ENCODE results near the gene ELOB.

The ELOB gene

DNA sequence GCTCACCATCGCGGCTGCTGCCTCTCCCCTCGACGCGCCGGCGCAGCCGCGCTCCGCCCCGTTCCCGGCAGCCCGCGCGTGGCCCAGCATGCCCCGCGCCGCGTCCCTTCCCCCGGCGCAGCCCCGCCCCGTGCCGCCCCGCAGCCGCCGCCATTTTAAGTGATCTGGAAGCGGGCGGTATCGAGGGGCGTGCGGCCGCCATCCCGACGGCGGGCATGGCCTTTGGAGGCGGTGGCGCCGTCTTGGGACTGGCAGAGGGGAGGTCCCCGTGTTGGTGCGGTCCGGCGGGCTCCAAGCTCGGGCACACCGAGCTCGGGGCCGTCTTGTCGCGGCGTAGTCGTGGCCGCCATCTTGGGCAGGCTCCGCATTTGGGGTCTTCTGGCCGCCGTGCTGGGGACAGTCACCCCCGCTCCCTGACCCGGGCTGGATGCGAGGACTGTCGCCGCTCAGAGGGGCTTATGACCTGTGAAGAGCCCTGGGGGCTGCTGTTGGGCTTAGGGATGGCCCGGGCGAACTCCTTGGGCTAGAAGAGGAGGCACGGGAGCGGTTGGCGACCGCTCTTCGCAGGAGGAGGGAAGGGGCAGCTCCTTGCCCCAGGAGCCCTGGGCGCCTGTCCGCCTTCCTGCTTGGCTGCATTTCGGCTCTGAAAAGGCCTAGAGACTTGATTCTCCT is at the start of gene ELOB:
ELOB (minus strand) TSS at position 50 of the 672 bp plus-strand sequence; CDS start at position 9, 41 bp downstream.
- peaks cover 8% of the 10 kb centered on the region for H3K36me3 Mint-ChIP-seq
- peak within 1 kb of the TSS; percentile 91 for H3K4me3 Mint-ChIP-seq
- H3K4me1 Mint-ChIP-seq, result peaks cover 40% of the 10 kb centered on the region
- H3K9me3 Mint-ChIP-seq, result no peaks in the 10 kb centered on the region
- no peaks in the 10 kb centered on the region for H3K27me3 Mint-ChIP-seq
- ATAC-seq, result peak; percentile 94
- peak within 1 kb of the TSS; percentile 99 for H3K27ac Mint-ChIP-seq

DNA sequence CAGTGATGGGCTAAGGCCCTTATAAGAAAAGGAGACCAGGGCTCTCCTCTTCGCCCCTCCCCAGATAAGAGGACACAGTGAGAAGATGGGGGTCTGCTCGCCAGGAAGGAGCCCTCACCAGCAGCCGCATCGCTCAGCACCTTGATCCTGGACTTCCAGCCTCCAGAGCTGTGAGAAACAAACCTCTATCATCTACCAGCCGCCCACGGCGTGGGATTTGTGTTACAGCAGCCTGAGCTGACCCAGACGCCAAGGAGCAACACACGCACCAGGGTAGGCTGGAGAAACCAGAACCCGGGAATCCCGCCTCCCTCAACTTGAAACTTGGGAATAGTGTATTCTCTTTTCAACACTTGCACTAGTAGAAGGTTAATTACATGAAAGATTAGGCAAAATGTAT is 48.8 kb upstream of the ELOB start:
- ATAC-seq, result no peak
- Mint-ChIP-seq H3K9me3 (no peaks in the 10 kb centered on the region), H3K4me3 (no peak overlapping the region), H3K27ac (no peak overlapping the region), H3K36me3 (no peaks in the 10 kb centered on the region), H3K27me3 (peaks cover 67% of the 10 kb centered on the region), H3K4me1 (no peaks in the 10 kb centered on the region)

DNA sequence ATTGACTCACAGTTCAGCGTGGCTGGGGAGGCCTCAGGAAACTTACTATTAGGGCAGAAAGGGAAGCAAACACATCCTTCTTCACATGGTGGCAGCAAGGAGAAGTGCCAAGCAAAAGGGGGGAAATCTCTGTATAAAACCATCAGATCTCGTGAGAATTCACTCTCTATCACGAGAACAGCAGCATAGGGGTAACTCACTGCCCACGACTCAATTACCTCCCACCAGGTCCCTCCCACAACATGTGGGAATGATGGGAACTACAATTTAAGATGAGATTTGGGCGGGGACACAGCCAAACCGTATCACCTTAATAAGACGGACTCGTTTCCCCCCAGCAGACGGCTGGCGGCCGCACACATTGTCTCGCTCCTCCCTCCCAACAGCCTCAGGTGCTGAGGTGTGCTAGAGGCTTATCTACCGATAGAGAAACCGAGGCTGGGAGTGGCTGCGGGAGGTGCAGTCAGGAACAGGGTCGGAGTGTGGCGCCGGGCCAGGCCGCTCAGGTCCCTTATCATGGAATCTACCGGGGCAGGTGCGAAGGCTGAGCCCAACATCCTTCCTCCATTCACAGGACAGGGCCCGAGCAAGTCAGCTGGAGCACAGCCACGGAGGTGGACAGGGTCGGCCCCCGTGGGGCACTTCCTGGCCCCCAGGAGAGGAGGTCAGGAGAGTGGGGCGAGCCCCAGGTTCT is 48.1 kb upstream of the ELOB start:
- Mint-ChIP-seq H3K36me3 (no peaks in the 10 kb centered on the region), H3K4me1 (no peaks in the 10 kb centered on the region), H3K27me3 (peaks cover 60% of the 10 kb centered on the region), H3K9me3 (no peaks in the 10 kb centered on the region), H3K4me3 (no peak overlapping the region), H3K27ac (no peak overlapping the region)
- no peak for ATAC-seq

DNA sequence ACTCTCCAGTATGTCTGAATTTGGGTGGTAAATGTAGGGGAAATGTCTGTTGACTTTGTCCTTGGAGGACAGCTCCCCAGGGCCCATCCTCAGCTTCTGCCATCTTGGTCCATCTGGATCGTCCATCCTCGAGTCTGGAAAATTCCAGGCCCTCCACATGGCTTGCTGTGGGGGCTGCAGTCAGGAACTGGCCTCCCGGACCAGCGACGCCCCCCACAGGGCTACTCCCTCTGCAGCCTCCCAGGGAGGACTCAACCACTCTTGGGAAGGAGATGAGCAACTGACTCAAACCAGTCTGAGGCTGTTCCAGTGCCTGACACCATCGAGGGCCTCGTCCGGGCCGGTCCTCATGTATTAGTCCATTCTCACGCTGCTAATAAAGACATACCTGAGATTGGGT is 47.5 kb upstream of the ELOB start:
- peaks cover 56% of the 10 kb centered on the region for H3K27me3 Mint-ChIP-seq
- no peak overlapping the region for H3K27ac Mint-ChIP-seq
- ATAC-seq, result no peak
- H3K9me3 Mint-ChIP-seq, result no peaks in the 10 kb centered on the region
- no peaks in the 10 kb centered on the region for H3K36me3 Mint-ChIP-seq
- no peaks in the 10 kb centered on the region for H3K4me1 Mint-ChIP-seq
- no peak overlapping the region for H3K4me3 Mint-ChIP-seq

DNA sequence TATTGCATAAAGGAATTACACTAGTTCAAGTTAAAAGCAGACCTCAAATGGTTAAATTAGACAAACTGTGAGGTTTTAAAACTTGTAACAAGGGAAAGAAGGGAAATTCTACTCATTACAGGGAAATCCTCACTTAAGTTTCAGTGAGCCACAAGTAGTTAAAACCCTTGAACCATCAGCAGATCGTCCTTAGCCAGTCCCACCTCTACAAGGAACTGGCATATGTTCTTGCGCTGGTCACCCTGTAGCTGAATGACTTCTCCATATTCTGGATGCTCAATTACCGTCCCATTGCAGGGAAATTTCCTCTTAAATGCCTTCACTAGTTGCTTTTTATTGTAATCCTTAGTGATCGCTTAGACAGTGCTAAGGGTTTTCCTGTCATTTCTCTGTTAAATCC is 45.4 kb upstream of the ELOB start:
- no peak overlapping the region for H3K27ac Mint-ChIP-seq
- H3K9me3 Mint-ChIP-seq, result no peaks in the 10 kb centered on the region
- no peaks in the 10 kb centered on the region for H3K4me1 Mint-ChIP-seq
- H3K27me3 Mint-ChIP-seq, result peaks cover 41% of the 10 kb centered on the region
- H3K36me3 Mint-ChIP-seq, result no peaks in the 10 kb centered on the region
- no peak overlapping the region for H3K4me3 Mint-ChIP-seq
- no peak for ATAC-seq

DNA sequence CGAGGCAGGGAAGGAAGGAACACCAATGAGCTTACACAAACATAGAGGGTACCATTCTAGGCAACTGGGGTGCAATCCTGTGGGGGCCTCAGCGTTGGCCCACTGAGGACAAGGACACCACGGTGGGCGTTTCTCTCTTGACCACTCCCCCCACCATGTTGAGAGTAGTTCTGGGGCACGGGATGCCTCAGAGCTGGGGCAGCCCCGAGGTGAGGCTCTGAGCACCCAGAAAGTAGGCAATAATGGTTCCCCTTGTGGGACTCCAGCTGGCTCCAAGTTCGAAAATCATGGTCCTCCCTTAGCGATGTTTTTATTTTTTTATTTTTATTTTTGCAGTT is 45.0 kb upstream of the ELOB start:
- no peak overlapping the region for H3K27ac Mint-ChIP-seq
- H3K4me3 Mint-ChIP-seq, result no peak overlapping the region
- no peaks in the 10 kb centered on the region for H3K9me3 Mint-ChIP-seq
- no peak for ATAC-seq
- H3K4me1 Mint-ChIP-seq, result no peaks in the 10 kb centered on the region
- peaks cover 37% of the 10 kb centered on the region for H3K27me3 Mint-ChIP-seq
- H3K36me3 Mint-ChIP-seq, result no peaks in the 10 kb centered on the region

DNA sequence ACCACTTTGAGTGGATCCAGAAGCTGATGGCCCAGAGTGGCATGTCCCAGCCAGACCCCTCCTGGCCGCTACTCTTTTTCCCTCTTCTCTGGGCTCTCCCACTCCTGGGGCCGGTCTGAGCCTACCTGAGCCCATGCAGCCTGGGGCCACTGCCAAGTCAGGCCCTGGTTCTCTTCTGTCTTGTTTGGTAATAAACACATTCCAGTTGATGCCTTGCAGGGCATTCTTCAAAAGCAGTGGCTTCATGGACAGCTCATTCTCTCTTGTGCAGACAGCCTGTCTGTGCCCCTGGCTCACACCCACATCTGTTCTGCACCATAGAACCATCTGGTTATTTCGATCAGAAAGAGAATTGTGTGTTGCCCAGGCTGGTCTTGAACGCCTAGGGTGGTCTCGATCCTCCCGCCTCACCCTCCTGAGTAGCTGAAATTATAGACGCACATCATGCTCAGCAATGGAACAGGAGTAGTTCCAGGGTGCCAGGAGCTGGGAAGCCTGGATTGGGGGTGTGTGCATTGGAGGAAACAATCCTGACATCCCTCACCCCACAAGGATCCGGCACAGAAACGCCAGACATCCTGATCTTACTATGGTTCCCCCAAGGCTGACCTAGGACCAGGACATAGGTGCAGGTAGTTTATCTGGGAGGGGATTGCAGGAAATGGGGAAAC is 44.5 kb upstream of the ELOB start:
- H3K27me3 Mint-ChIP-seq, result peaks cover 34% of the 10 kb centered on the region
- no peaks in the 10 kb centered on the region for H3K36me3 Mint-ChIP-seq
- no peak overlapping the region for H3K27ac Mint-ChIP-seq
- ATAC-seq, result no peak
- H3K9me3 Mint-ChIP-seq, result no peaks in the 10 kb centered on the region
- no peak overlapping the region for H3K4me3 Mint-ChIP-seq
- H3K4me1 Mint-ChIP-seq, result no peaks in the 10 kb centered on the region

DNA sequence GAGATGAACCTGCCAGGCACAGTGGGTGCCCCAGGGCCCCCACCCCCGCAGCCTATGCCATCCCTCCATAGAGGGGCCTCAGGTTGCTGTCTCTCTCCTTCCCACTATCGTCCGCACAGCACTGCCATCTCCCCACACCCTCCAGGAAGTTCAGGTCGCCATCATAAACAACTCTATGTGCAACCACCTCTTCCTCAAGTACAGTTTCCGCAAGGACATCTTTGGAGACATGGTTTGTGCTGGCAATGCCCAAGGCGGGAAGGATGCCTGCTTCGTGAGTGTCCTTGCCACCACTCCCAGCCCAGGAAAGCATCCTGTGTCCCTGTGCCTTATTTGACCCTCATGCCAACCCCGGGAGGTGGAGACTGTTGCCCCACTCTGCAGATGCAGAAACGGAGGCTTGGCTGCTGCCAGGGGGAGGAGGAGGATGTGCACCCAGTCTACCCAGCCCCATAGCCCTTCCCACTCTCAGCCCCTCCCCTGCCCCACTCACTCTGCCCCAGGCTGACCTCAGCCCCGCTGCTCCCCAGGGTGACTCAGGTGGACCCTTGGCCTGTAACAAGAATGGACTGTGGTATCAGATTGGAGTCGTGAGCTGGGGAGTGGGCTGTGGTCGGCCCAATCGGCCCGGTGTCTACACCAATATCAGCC is 43.9 kb upstream of the ELOB start:
- no peaks in the 10 kb centered on the region for H3K9me3 Mint-ChIP-seq
- peaks cover 30% of the 10 kb centered on the region for H3K27me3 Mint-ChIP-seq
- no peaks in the 10 kb centered on the region for H3K36me3 Mint-ChIP-seq
- no peak overlapping the region for H3K27ac Mint-ChIP-seq
- no peak for ATAC-seq
- H3K4me1 Mint-ChIP-seq, result no peaks in the 10 kb centered on the region
- H3K4me3 Mint-ChIP-seq, result no peak overlapping the region

DNA sequence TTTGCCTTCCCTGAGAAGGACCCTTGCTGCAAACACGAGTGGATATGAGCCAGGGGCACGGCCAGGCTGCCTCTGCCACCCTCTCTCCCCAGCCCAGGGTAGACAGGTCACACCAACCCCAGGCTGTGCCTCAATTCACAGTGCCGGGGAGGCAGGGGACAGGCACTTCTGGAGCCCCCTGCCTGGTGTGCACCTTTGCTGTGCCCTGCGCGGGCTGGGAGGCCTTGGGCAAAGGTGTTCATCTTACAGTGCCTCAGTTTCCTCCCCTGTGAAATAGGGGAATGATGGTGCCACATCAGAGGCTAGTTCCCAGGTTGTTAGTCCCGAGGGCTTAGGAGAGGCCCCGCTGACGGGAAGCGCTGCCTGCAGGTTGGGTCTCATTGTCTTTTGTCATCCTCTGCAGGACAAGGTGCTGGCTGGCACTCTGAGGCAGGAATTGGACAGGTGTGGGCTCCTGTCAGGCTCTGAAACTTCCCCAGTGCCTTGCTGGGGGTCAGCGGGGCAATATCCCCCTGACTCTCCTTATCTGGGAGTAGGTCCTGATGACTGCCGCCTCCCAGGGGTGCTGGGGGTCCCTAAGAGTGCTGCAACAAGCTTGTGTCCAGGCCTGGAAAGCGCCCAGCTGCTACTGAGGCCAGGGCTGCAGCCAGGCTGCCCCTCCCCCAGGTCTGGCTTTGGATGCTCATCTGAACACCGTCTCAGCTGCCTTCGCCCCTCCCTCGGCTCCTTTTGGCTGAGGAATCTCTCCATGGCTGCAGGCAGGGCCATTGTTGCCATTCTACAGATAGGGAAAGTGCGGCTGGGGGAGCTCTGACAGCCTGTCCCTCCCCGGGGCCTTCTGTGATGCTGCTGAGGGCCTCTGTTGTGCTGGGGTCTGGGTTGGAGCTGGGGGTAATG is 43.1 kb upstream of the ELOB start:
- no peaks in the 10 kb centered on the region for H3K4me1 Mint-ChIP-seq
- H3K9me3 Mint-ChIP-seq, result no peaks in the 10 kb centered on the region
- H3K27ac Mint-ChIP-seq, result no peak overlapping the region

DNA sequence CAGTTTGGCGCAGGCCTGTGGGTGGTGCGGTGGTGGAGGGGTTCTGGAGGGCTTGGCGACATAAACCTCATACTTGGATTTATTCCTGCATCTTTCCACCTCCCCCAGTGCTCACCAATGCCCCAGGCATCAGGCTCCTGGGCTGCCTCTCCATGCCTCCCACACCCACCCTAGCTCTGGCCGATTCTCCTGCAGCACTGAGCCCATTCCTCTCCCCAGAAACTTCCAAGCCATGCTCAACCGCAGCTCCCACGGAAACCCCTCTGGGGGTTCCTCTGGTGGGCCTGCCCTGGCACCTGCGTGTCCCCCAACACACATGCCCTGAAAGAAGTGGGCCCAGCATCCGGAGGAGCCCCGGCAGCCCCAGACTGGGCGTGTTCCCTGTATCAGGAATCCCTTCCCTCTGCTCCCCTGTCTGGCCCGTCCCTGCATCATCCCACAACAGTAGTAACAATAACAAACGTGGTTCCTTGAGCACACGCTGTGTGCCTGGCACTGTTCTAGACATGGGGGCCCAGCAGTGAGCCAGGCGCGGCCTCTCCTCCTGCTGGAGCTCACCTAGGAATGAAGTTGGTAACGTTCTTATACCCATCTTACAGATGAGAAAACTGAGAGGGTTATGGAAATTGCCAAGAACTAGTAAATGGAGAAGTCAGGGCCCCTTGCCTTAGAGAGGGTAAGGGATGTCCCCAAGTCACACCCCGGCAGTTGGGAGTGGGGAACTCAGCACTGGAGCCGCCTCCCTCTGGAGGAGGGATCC is 42.3 kb upstream of the ELOB start:
- ATAC-seq, result no peak
- H3K36me3 Mint-ChIP-seq, result no peaks in the 10 kb centered on the region
- no peaks in the 10 kb centered on the region for H3K4me1 Mint-ChIP-seq
- peaks cover 20% of the 10 kb centered on the region for H3K27me3 Mint-ChIP-seq
- no peak overlapping the region for H3K4me3 Mint-ChIP-seq
- no peaks in the 10 kb centered on the region for H3K9me3 Mint-ChIP-seq
- H3K27ac Mint-ChIP-seq, result no peak overlapping the region

More for the DNA sequence above, 43.1 kb upstream of the ELOB start:
- no peak for ATAC-seq
- H3K27me3 Mint-ChIP-seq, result peaks cover 22% of the 10 kb centered on the region
- H3K4me3 Mint-ChIP-seq, result no peak overlapping the region
- H3K36me3 Mint-ChIP-seq, result no peaks in the 10 kb centered on the region

DNA sequence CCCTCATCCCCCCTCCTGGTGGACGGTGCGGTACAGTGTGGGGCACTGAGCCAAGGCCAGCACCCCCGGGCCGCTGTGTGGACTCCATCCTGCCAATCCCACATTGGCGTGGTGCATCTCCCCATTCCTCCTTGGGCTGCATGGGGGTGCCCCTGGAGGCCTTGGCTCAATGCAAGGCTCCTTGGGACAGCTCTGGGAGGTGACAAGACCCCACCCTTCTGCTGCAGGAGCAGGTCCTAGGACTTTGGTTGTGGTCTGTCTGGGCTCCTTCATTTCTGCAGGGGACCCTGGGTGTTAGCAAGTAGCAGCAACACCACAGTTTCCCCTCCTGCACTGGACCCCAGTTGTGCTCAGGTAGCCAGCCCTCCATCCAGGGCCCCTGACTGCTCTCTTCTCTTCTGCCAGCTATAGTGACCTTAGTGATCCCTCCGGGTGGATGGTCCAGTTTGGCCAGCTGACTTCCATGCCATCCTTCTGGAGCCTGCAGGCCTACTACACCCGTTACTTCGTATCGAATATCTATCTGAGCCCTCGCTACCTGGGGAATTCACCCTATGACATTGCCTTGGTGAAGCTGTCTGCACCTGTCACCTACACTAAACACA is 41.3 kb upstream of the ELOB start:
- H3K27ac Mint-ChIP-seq, result no peak overlapping the region
- H3K9me3 Mint-ChIP-seq, result no peaks in the 10 kb centered on the region
- H3K27me3 Mint-ChIP-seq, result peaks cover 20% of the 10 kb centered on the region
- no peak overlapping the region for H3K4me3 Mint-ChIP-seq
- ATAC-seq, result no peak
- no peaks in the 10 kb centered on the region for H3K36me3 Mint-ChIP-seq
- no peaks in the 10 kb centered on the region for H3K4me1 Mint-ChIP-seq

DNA sequence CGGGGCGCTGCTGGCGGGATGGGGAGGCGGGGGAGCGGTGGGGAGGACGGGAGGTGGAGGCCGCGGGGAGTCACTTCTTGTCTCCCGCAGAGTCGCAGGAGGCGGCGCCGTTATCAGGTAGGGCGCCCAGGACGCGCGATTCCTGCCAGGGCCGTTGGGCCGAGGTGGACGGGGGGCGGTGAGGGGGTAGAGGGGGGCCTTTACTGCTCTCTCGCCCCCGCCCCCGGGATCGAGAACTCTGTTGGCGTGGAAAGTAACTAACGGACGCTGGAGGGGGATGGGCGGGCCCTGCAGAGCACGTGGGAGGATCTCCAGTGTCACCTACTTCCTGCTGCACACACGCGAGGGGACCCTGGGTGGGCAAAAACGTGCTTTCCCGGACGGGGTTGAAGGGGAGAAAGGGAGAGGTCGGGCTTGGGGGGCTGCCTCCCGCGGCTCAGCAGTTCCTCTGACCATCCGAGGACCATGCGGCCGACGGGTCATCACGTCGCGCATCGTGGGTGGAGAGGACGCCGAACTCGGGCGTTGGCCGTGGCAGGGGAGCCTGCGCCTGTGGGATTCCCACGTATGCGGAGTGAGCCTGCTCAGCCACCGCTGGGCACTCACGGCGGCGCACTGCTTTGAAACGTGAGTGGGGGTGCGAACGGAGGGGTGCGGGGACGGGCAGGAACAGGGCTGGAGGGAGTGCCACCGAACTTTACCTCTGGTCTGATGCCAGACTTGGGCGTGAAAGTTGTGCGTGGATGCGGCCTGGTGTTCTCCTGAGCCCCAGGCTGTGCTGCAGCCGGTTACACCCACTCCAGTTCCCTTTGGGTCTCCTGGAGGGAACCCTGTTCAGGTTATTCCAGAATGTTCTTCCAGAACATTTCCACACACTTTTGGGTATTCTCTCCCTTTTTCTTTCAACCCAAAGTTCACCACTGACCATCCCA is 40.5 kb upstream of the ELOB start:
- Mint-ChIP-seq H3K4me1 (no peaks in the 10 kb centered on the region), H3K4me3 (peak overlapping the region; percentile 51), H3K27me3 (peaks cover 23% of the 10 kb centered on the region), H3K9me3 (no peaks in the 10 kb centered on the region), H3K36me3 (no peaks in the 10 kb centered on the region), H3K27ac (no peak overlapping the region)
- peak; percentile 5 for ATAC-seq

DNA sequence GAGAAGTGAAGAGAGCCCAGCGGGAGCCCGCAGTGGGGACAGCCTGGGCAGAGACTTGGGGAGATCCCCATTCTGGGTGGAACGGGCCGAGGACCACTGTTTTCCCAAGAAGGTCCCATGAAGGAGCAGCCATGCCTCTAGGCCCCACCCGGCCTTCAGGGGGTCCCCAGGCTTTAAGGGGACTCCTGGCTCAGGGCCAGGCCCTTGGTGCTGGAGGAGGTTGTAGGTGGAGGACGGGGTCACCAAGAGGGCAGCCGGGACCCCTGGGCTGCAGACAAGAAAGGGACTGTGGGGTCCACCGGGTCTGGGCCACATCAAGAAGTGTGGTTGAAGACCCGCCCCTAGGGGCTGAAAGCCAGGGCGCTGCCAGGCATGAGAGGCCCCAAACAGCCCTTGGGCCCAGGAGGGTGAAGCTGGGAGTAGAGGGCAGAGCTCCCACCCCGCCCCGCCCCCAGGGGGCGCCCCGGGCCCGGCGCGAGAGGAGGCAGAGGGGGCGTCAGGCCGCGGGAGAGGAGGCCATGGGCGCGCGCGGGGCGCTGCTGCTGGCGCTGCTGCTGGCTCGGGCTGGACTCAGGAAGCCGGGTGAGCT is 39.8 kb upstream of the ELOB start, which contains the start of gene PRSS21:
PRSS21 (plus strand) TSS at position 487 of the 589 bp plus-strand sequence; CDS start at position 519, 32 bp downstream.
- Mint-ChIP-seq H3K9me3 (no peaks in the 10 kb centered on the region), H3K27ac (no peak within 1 kb of the TSS), H3K27me3 (peaks cover 26% of the 10 kb centered on the region), H3K4me3 (peak within 1 kb of the TSS; percentile 51), H3K4me1 (no peaks in the 10 kb centered on the region), H3K36me3 (no peaks in the 10 kb centered on the region)
- peak; percentile 34 for ATAC-seq

Measured in stimulated activated memory B cell treated with anti-CD40 and anti-IgM and Interleukin-4, amounts not matched to agents 10 μg/mL and 1 μg/mL and 100 μg/mL, for 72 hours (primary cell).